ENCODE results near the gene SPATS2L. TPM values are rescaled to one million over a fixed set of nuclear protein-coding genes. Genes with fewer than 3 reads are reported as not detected.

The SPATS2L gene
- polyA plus RNA-seq, 2 of the 4 experiments (the other 2 are of a cell fraction) = 85.2 to 202 TPM

GRCh38 chr2:200428961-200429665 is 122.6 kb downstream of the SPATS2L start:
- ChIA-PET POLR2A (no interaction called here), CTCF (no interaction called here)
- H3K9me3 ChIP-seq = no peaks in the 10 kb centered on the region
- no peaks in the 10 kb centered on the region for H3K4me1 ChIP-seq
- 90% methylated on average over 6 of the region's 6 CpGs for WGBS (ENCODE audit: missing lambda C conversion rate)
- FAIRE-seq = no peak
- no peak overlapping the region for H3K4me2 ChIP-seq
- H3K4me3 ChIP-seq = no peak overlapping the region
- no peak; a peak in 2 of 6 replicates for ATAC-seq
- no peak overlapping the region for H3K27ac ChIP-seq
- TF ChIP-seq ZC3H11A (IDR thresholded peaks at IDR 0.05) (no peak), ZFP36 (IDR thresholded peaks at IDR 0.05; ENCODE audit: borderline replicate concordance, partially characterized antibody) (no peak), POLR2A (IDR thresholded peaks at IDR 0.05; ENCODE audit: low read length) (no peak), KDM5A (IDR thresholded peaks at IDR 0.05) (no peak), E2F6 (IDR thresholded peaks at IDR 0.05; ENCODE audit: borderline replicate concordance, low read depth) (no peak), JUNB (IDR thresholded peaks at IDR 0.05) (no peak), NPAS2 (CRISPR knock-in tag; IDR thresholded peaks at IDR 0.05; ENCODE audit: borderline replicate concordance) (no peak), NFE2L2 (conservative IDR thresholded peaks at IDR 0.05; ENCODE audit: low read length) (no peak), HDAC2 (IDR thresholded peaks at IDR 0.05) (no peak), EP300 (IDR thresholded peaks at IDR 0.05) (no peak), BCL3 (IDR thresholded peaks at IDR 0.05) (no peak), RNF2 (IDR thresholded peaks at IDR 0.05; ENCODE audit: borderline replicate concordance, low read depth) (no peak), FOSL2 (IDR thresholded peaks at IDR 0.05) (no peak), FOSL2 (CRISPR knock-in tag; IDR thresholded peaks at IDR 0.05) (no peak)
- DNase-seq (ENCODE audit: low read depth in 1 of 2, low spot score in 1 of 2) = no peak

- TF ChIP-seq FOSL2 (IDR thresholded peaks at IDR 0.05) = no peak
- no peak for TF ChIP-seq FOSL2 (CRISPR knock-in tag; IDR thresholded peaks at IDR 0.05)
- TF ChIP-seq CBX8 (IDR thresholded peaks at IDR 0.05) = no peak
- no peak for TF ChIP-seq RAD21 (conservative IDR thresholded peaks at IDR 0.05 in 1 of 2, IDR thresholded peaks at IDR 0.05 in 1 of 2)
- TF ChIP-seq SREBF2 (IDR thresholded peaks at IDR 0.05) = no peak
- no peak for TF ChIP-seq PHF8 (IDR thresholded peaks at IDR 0.05; ENCODE audit: borderline replicate concordance, low read depth)
- TF ChIP-seq MYC (IDR thresholded peaks at IDR 0.05; ENCODE audit: borderline replicate concordance, low read length) = no peak
- TF ChIP-seq EHF (CRISPR knock-in tag; IDR thresholded peaks at IDR 0.05) = no peak
- TF ChIP-seq SMC3 (IDR thresholded peaks at IDR 0.05) = no peak
- Histone ChIP-seq H3K9me3 (no peaks in the 10 kb centered on the region), H3K27ac (no peak overlapping the region), H3K4me3 (no peak overlapping the region), H3K4me2 (no peak overlapping the region), H3K4me1 (no peaks in the 10 kb centered on the region)
- no peak for FAIRE-seq
- no peak for ATAC-seq
- ChIA-PET POLR2A (no interaction called here), CTCF (no interaction called here)
- no peak for DNase-seq (ENCODE audit: low read depth in 1 of 2, low spot score in 1 of 2)
- 91% methylated on average over 1 of the region's 1 CpG for WGBS (ENCODE audit: missing lambda C conversion rate)
These were observed 123.5 kb downstream of the SPATS2L start for GRCh38 chr2:200430017-200430416.

- ChIA-PET POLR2A (no interaction called here), CTCF (no interaction called here)
- Histone ChIP-seq H3K4me3 (no peak overlapping the region), H3K4me1 (no peaks in the 10 kb centered on the region), H3K9me3 (no peaks in the 10 kb centered on the region), H3K4me2 (no peak overlapping the region), H3K27ac (no peak overlapping the region)
- 82% methylated on average over 1 of the region's 1 CpG for WGBS (ENCODE audit: missing lambda C conversion rate)
- no peak for FAIRE-seq
- no peak for ATAC-seq
- DNase-seq (ENCODE audit: low read depth in 1 of 2, low spot score in 1 of 2) = no peak
- TF ChIP-seq FOSL2 (IDR thresholded peaks at IDR 0.05) = no peak
- no peak for TF ChIP-seq FOSL2 (CRISPR knock-in tag; IDR thresholded peaks at IDR 0.05)
- no peak for TF ChIP-seq HOXB5 (CRISPR knock-in tag; IDR thresholded peaks at IDR 0.05)
- no peak for TF ChIP-seq RAD21 (conservative IDR thresholded peaks at IDR 0.05 in 1 of 2, IDR thresholded peaks at IDR 0.05 in 1 of 2)
- no peak for TF ChIP-seq ZSCAN20 (CRISPR knock-in tag; IDR thresholded peaks at IDR 0.05)
- TF ChIP-seq REST (IDR thresholded peaks at IDR 0.05) = no peak
- no peak for TF ChIP-seq HES2 (IDR thresholded peaks at IDR 0.05)
- no peak for TF ChIP-seq E2F6 (IDR thresholded peaks at IDR 0.05; ENCODE audit: borderline replicate concordance, low read depth)
- no peak for TF ChIP-seq SREBF2 (IDR thresholded peaks at IDR 0.05)
- TF ChIP-seq PHF8 (IDR thresholded peaks at IDR 0.05; ENCODE audit: borderline replicate concordance, low read depth) = no peak
- TF ChIP-seq ESRRA (IDR thresholded peaks at IDR 0.05; ENCODE audit: borderline replicate concordance, low read length) = no peak
- no peak for TF ChIP-seq KDM1A (IDR thresholded peaks at IDR 0.05; ENCODE audit: low read depth)
- TF ChIP-seq CHD2 (IDR thresholded peaks at IDR 0.05; ENCODE audit: low read length, partially characterized antibody) = no peak
These were observed 125.7 kb downstream of the SPATS2L start for GRCh38 chr2:200431996-200432705.

Data from A549 (cell line).